OCI-LY7 (cell line): ENCODE measurements around the gene KRTAP10-8. TPM values are rescaled to one million over a fixed set of nuclear protein-coding genes. Genes with fewer than 3 reads are reported as not detected.

Experiments used
- BruUV-seq: library from RNA; stranded (reverse); fragments of 400-500 nt; replicated peaks from 2 replicates; lab custom pipeline; 2021; lab: Mats Ljungman, UMichigan
- CTCF ChIA-PET: fragments of 300-600 bp; sonication (Branson Sonifier 250); formaldehyde crosslinking; loops from one replicate; lab custom pipeline; 2022; ENCODE audit warnings: antibody characterized with exemption; ENCODE audit not compliant: unreplicated experiment; lab: Charles Lee
- POLR2A ChIA-PET: fragments of 300-600 bp; sonication (Branson Sonifier 250); formaldehyde crosslinking; loops from one replicate; lab custom pipeline; 2022; ENCODE audit warnings: antibody characterized with exemption; lab: Charles Lee
- DNase-seq: peaks from one replicate; pipeline ENCODE4 v3.0.0-alpha.2; 2015; ENCODE audit warnings: low spot score
- H2AFZ ChIP-seq: fragments of 200-600 bp; sonication (generic), shearing (Covaris generic); 2 replicates; pipeline ENCODE4 v1.6.1; 2014; ENCODE audit warnings: mild to moderate bottlenecking, antibody characterized with exemption, low read length, moderate library complexity
- H3K27ac ChIP-seq: fragments of 200-600 bp; sonication (generic); 2 replicates; pipeline ENCODE4 v1.5.1; 2014; ENCODE audit warnings: mixed run types, low read depth, mild to moderate bottlenecking, moderate library complexity, low read length, inconsistent platforms; ENCODE audit not compliant: poor library complexity, severe bottlenecking
- H3K36me3 ChIP-seq: fragments of 200-600 bp; sonication (generic); 2 replicates; pipeline ENCODE4 v1.6.1; 2014; ENCODE audit warnings: mild to moderate bottlenecking, antibody characterized with exemption, low read length, moderate library complexity, mixed read lengths; ENCODE audit not compliant: insufficient read depth
- H3K4me1 ChIP-seq: fragments of 200-600 bp; sonication (generic); 2 replicates; pipeline ENCODE4 v1.5.1; 2014; ENCODE audit warnings: mild to moderate bottlenecking, low read length; ENCODE audit not compliant: insufficient read depth, poor library complexity, severe bottlenecking
- H3K4me2 ChIP-seq: fragments of 200-600 bp; sonication (generic); 2 replicates; pipeline ENCODE4 v1.6.1; 2014; ENCODE audit warnings: mild to moderate bottlenecking, low read length
- H3K4me3 ChIP-seq: fragments of 200-600 bp; sonication (generic); 2 replicates; pipeline ENCODE4 v1.5.1; 2014; ENCODE audit warnings: mild to moderate bottlenecking, low read depth, low read length; ENCODE audit not compliant: poor library complexity, severe bottlenecking
- H3K79me2 ChIP-seq: fragments of 200-600 bp; sonication (generic); 2 replicates; pipeline ENCODE4 v1.6.1; 2016; ENCODE audit warnings: low read depth, mild to moderate bottlenecking, low read length, moderate library complexity, mixed read lengths; ENCODE audit not compliant: insufficient read depth
- H3K9me2 ChIP-seq: fragments of 200-600 bp; sonication (generic); 2 replicates; pipeline ENCODE4 v1.6.1; 2016; ENCODE audit warnings: mild to moderate bottlenecking, low read length, mixed read lengths; ENCODE audit not compliant: insufficient read depth
- H3K9me3 ChIP-seq: fragments of 200-600 bp; sonication (generic); 2 replicates; pipeline ENCODE4 v1.6.1; 2014; ENCODE audit warnings: mild to moderate bottlenecking, mixed run types, low read length, mixed read lengths
- H4K20me1 ChIP-seq: fragments of 200-600 bp; sonication (generic); 2 replicates; pipeline ENCODE4 v1.6.1; 2014; ENCODE audit warnings: mild to moderate bottlenecking, antibody characterized with exemption, low read length, moderate library complexity, mixed read lengths; ENCODE audit not compliant: insufficient read depth
- CTCF ChIP-seq: fragments of 200-600 bp; sonication (generic); conservative IDR thresholded peaks from 2 replicates; pipeline ENCODE4 v1.5.1; 2014; ENCODE audit warnings: mild to moderate bottlenecking, antibody characterized with exemption, low read length, moderate library complexity, mixed read lengths
- EZH2phosphoT487 ChIP-seq: fragments of 200-600 bp; sonication (generic); IDR thresholded peaks from 2 replicates; pipeline ENCODE4 v1.6.1; 2018; ENCODE audit warnings: low read depth, borderline replicate concordance, mild to moderate bottlenecking, mixed run types, antibody characterized with exemption, low read length, moderate library complexity, mixed read lengths
- intact Hi-C: fragments of 100-400 bp; cut with micrococcal nuclease; formaldehyde crosslinking; loops from one replicate; pipeline ENCODE4 v1.10.0; 2022; ENCODE audit not compliant: unreplicated experiment
- total RNA-seq, 2 experiments: library from RNA; depleted of rRNA in 1 of 2; stranded (reverse); fragments of >200 nt in 1 of 2; shearing (Covaris generic) in 1 of 2; gene quantifications; 2 replicates each; pipeline ENCODE4 v1.2.3, GENCODE V29; 2014 to 2022

The KRTAP10-8 gene
- total RNA-seq, 2 experiments from 2014 or later: not detected

- Histone ChIP-seq H3K4me2 (no peak overlapping the region), H3K9me2 (no peaks in the 10 kb centered on the region), H4K20me1 (no peaks in the 10 kb centered on the region), H3K79me2 (no peaks in the 10 kb centered on the region), H3K36me3 (no peaks in the 10 kb centered on the region), H2AFZ (no peak overlapping the region), H3K9me3 (0 out of 2 replicates have a peak, but pooled peaks cover 1% of the 10 kb centered on the region), H3K4me3 (no peak overlapping the region), H3K27ac (no peak overlapping the region), H3K4me1 (no peaks in the 10 kb centered on the region)
- BruUV-seq: no TSS peak
- no peak for DNase-seq
- TF ChIP-seq CTCF: no peak
- TF ChIP-seq EZH2phosphoT487: no peak
- ChIA-PET POLR2A (no interaction called here), CTCF (no interaction called here)
- intact Hi-C loops: no loop called here
Measured at GRCh38 chr21:44576025-44576420, 35.9 kb upstream of the KRTAP10-8 start.

GRCh38 chr21:44578371-44579055 lies 33.4 kb upstream of the KRTAP10-8 start:
- Histone ChIP-seq H4K20me1 (no peaks in the 10 kb centered on the region), H3K79me2 (no peaks in the 10 kb centered on the region), H3K4me1 (no peaks in the 10 kb centered on the region), H3K4me2 (no peak overlapping the region), H3K36me3 (no peaks in the 10 kb centered on the region), H3K27ac (no peak overlapping the region), H2AFZ (no peak overlapping the region), H3K9me2 (no peaks in the 10 kb centered on the region), H3K4me3 (no peak overlapping the region), H3K9me3 (peaks cover 10% of the 10 kb centered on the region; the same call in 1 of the 2 replicates)
- BruUV-seq: no TSS peak
- POLR2A ChIA-PET: no interaction called here
- intact Hi-C loops: no loop called here
- no peak for TF ChIP-seq CTCF
- TF ChIP-seq EZH2phosphoT487: no peak
- no peak for DNase-seq
- CTCF ChIA-PET: no interaction called here

- H3K4me3 ChIP-seq: no peak overlapping the region
- no peaks in the 10 kb centered on the region for H3K79me2 ChIP-seq
- no peak for DNase-seq
- peaks cover 10% of the 10 kb centered on the region; the same call in 1 of the 2 replicates for H3K9me3 ChIP-seq
- H3K36me3 ChIP-seq: no peaks in the 10 kb centered on the region
- H3K4me1 ChIP-seq: no peaks in the 10 kb centered on the region
- TF ChIP-seq CTCF (no peak), EZH2phosphoT487 (no peak)
- no peak overlapping the region for H2AFZ ChIP-seq
- intact Hi-C loops: no loop called here
- ChIA-PET POLR2A (no interaction called here), CTCF (no interaction called here)
- H4K20me1 ChIP-seq: no peaks in the 10 kb centered on the region
- no peak overlapping the region for H3K27ac ChIP-seq
- H3K4me2 ChIP-seq: no peak overlapping the region
- H3K9me2 ChIP-seq: no peaks in the 10 kb centered on the region
- BruUV-seq: no TSS peak
Measured at GRCh38 chr21:44579056-44579832, 32.6 kb upstream of the KRTAP10-8 start.
